Activated T-helper 9 cell treated with anti-CD3 and anti-CD28 coated beads, Interleukin-2, amount 50 U/mL, for 16 hours (primary cell): Measurements from ENCODE around the gene NWD2.

Experiments
- DNase-seq: peaks from one replicate; pipeline ENCODE4 v3.0.0-alpha.2; 2020; ENCODE audit warnings: low read depth

NWD2 gene

GRCh38 chr4:37279894-37280592 lies 35.5 kb downstream of the NWD2 start:
- DNase-seq: no peak

DNA sequence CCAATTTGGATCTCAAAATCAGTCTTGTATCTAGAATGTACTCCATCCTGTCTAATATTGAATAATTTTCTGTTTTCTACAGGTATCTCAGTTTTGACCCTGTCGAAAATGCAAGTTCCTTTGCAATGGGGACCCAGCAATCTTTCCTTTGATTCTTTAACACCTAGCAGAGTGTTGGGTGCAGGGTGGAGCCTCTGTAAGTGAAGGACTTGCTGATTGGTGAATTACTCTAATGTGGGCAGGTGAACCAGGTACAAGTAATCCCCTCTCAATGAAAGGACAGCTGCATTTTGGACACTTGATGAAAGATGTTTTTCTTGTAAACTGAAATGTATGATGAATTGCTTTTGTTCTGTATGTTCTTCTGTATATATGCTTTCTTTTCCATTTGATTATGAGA lies 54.9 kb downstream of the NWD2 start:
- no peak for DNase-seq

- no peak for DNase-seq
Observed at GRCh38 chr4:37304612-37305011, 60.1 kb downstream of the NWD2 start.

GRCh38 chr4:37305984-37306383 lies 61.4 kb downstream of the NWD2 start:
- no peak for DNase-seq

GRCh38 chr4:37317104-37317643 lies 72.6 kb downstream of the NWD2 start:
- no peak for DNase-seq

DNA sequence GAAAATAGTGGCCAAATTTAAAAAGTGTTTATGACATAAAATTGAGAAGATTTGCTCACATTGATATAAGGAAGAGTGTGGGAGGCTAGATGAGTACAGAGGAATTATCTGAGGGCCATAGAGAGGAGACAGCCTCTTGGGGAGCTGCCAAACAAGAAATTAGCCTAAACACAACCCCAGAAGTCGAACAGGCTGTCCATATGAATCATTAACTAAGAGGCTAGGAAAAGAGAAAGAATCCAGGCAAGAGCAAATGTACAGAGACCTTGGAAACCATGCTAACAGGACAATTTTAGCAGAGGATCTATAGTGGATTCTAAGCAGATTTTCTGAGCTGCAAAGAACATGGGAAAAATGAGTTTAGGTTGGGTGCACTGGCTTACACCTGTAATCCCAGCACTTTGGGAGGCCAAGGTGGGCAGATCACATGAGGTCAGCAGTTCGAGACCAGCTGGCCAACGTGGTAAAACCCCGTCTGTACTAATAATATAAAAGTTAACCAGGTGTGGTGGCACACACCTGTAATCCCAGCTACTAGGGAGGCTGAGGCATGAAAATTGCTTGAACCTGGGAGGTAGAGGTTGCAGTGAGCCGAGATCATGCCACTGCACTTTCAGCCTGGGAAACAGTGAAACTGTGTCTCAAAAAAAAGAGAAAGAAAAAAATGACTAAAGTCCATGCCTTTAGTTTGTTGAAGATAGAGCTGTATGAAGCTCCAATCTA lies 76.1 kb downstream of the NWD2 start:
- DNase-seq: no peak

DNA sequence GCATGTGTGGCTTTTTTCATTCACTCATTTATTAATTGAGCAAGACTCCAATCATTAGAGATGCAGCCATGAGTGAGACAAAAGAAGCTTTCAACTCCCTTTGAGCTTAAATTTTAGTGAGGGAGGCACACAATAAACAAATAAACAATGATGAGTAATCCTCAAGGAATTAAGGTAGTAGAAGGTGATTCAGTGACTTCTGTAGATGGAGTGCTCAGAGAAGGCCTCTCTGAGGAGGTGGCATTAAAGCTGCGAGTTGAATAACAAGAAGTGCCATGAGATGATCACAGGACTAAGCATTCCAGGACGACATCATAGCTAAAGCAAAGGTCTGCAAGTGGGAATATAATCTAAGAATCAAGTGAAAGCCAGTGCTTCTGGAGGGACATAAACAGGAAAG lies 77.6 kb downstream of the NWD2 start:
- no peak for DNase-seq

DNA sequence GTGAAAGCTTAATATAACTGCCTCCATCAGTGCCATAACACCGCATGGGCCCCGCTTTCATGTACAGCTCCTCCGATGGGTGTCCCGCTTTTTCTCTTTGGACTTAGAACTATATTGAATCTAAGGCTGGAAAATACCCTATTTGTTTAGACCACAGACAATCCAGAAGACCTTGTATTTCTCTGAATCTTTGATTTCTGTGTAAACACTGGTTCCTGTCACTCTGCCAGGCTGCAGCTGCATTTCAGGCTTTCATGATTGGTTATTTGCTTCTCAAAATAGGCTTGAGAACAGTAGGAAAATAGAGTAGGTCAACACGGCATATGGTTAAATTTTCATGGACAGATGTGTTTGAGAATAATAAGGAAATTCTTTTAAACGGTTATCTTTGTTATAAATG lies 80.0 kb downstream of the NWD2 start:
- no peak for DNase-seq

- no peak for DNase-seq
Observed at GRCh38 chr4:37326852-37327251, 82.3 kb downstream of the NWD2 start.

DNA sequence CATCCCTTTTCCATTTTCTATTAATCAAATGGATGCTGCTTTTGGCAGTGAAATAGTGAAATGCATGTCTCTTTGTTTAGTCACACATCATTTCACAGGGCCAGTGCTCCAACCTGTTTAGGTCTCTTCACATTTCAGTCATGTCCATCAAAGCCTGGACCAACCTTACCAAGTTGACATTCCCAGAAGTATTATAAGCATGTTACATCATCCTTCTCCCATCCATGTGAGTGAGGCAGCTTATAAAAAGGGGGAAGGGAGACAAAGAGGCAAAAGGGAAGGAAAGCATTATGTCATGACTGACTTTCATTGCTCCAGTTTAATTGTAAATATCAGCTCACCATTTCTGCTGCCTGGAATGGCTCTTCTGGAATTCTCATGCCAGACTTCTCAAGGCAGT lies 94.4 kb downstream of the NWD2 start:
- no peak for DNase-seq

GRCh38 chr4:37358748-37359147 lies 114.2 kb downstream of the NWD2 start:
- DNase-seq: no peak

GRCh38 chr4:37359261-37359660 lies 114.7 kb downstream of the NWD2 start:
- DNase-seq: no peak

GRCh38 chr4:37365888-37366287 lies 121.3 kb downstream of the NWD2 start:
- no peak for DNase-seq

- DNase-seq: no peak
Observed at GRCh38 chr4:37367901-37368300, 123.4 kb downstream of the NWD2 start.

GRCh38 chr4:37370052-37370451 lies 125.5 kb downstream of the NWD2 start:
- no peak for DNase-seq

DNA sequence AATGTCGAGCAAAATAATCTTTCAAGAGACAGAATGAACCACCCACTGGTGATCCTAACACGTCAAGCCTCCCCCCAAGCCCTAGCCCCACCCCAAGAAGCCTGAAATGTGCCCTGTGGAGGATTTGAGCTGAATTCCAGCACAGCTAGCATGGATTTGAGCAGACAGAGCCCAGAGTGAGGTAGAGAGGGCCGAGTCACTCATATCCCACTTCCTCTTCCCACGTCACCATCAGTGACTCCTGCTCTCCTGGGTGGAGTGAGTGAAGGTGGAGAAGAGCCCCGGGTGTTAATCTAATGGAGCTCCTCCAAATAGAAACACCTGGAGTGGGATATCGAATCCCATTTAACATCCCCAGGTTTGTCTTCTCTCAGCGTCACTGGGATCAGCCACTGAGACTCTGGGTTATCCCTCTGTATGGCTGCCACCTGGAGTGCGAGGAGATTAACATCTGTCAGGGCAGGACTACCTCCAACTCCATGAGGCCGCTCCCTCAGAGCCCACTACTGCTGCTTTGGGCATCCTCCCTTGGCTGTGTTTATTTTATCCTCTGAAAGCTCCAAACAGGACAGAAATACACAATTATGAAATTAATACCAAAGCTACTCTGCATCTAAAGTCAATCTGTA lies 136.6 kb downstream of the NWD2 start:
- no peak for DNase-seq

GRCh38 chr4:37383579-37384229 lies 139.2 kb downstream of the NWD2 start:
- no peak for DNase-seq

DNA sequence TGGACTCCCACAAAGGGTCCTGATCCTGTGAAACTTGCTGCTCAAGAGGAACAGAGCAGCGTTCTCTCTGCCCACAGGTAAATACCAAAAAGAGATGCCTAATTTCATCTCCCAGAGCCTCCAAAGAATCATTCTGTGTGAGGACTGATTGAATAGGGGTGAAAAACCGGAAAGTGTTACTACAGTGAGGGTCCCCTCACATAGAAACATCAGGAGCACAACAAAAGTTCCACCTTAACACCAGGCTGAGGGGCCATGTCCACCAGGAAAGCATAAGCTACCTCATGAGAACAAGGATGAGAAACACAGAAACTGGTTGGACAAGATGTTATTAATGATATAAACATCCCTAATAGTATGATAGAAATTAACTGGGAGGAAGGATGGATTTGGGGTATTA lies 140.9 kb downstream of the NWD2 start:
- no peak for DNase-seq

DNA sequence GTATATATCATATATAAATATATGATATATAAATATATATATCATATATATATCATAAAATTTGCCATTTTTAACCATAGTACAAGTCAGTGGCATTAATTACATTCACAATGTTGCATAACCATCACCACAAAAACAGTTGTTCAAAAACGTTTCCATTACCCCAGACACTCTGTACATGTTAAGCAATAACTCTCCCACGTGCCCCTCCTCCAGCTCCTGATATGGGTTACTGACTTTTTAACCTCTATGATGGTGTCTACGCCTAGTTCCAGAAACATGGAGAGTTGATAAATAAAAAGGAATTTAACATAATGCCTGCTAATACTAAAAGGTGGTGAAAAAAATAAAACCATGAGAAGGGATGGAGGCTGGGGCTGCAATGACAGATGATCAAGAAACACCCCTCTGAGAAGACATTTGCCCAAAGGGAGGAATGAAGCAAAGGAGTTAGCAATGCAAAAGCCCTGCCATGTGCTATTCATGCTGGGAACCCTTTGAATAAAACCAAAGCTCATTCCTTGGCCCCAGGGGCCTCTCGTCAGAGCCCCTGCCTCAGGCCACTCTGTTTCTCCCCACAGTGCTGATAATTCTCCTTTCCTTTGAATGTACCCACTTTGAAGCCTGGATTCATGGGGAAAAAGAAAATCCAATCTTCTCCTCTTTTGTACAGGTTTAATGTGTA lies 144.3 kb downstream of the NWD2 start:
- no peak for DNase-seq

- DNase-seq: no peak
Observed at GRCh38 chr4:37389366-37389765, 144.8 kb downstream of the NWD2 start.

DNA sequence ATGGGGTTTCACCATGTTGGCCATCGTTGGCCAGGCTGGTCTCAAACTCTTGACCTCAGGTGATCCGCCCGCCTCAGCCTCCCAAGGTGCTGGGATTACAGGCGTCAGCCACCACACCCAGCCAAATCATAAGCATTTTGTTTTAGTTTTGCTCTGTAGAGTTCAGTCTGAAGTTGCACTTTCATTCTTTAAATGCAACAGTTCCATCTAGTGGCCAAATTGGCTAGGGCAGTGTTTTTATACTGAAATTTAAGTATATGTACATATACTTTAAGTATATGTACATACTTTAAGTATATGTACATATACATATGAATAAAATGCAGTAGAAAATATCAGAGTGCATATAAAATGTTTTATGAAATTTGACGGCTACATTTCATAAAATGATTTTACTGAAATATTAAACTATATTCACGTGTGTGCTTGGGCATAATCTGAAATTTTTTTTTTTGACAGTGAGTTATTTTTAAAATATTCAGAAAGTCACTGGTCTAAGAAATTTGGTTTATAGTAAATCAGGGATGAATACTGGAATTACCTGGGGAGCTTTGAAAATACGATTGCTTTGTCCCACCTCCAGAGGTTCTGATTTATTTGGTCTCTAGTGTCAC lies 145.5 kb downstream of the NWD2 start:
- no peak for DNase-seq
